HG03175 (cell line): ENCODE data around the gene POU2AF1.

ENCODE experiments used
- ATAC-seq: cut with Tn5 transposase; IDR thresholded peaks from one replicate; pipeline ENCODE4 v1.9.1; 2021; ENCODE audit warnings: mild to moderate bottlenecking, moderate library complexity; ENCODE audit not compliant: unreplicated experiment

Gene POU2AF1, protein sequence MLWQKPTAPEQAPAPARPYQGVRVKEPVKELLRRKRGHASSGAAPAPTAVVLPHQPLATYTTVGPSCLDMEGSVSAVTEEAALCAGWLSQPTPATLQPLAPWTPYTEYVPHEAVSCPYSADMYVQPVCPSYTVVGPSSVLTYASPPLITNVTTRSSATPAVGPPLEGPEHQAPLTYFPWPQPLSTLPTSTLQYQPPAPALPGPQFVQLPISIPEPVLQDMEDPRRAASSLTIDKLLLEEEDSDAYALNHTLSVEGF

DNA sequence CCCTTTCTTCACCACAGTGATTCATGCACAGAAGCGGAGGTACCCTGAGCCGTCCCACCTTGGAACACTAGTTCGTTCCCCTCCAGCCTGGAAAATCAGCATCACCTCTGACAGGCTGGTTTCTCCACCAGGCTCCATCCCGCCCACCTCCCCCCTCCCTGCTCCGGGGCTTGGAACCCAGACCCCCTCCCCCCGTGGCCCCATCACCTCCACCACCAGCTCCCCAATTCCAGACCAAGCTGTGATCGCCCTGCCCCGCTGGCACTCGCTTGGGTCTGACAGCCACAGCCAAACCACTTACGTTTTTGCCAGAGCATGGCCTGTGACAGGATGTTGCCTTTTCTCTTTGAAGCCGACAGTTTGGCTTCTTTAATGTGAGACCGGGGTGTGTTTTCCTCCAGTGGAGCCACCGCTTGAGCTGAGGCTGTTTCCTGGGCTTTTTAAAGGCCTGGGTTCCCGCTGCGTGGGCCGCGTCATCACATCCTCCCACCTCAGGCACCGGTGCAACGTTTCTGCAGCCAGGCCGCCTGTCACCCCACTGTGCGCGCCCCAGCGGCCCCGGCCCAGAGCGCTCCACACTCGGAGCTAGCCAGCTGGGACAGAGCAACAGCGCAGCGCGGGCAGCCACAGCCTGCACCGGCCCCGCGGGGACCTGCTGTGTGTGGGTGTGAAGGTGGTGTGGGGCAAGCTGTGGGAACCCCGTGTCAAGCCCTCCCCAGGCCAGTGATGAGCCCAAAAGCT is at the start of gene POU2AF1:
Gene POU2AF1, minus strand, starts transcription at position 415 of the 741 bp plus-strand sequence. Its CDS starts 98 bp downstream, at position 317.
- ATAC-seq: peak; percentile 76

DNA sequence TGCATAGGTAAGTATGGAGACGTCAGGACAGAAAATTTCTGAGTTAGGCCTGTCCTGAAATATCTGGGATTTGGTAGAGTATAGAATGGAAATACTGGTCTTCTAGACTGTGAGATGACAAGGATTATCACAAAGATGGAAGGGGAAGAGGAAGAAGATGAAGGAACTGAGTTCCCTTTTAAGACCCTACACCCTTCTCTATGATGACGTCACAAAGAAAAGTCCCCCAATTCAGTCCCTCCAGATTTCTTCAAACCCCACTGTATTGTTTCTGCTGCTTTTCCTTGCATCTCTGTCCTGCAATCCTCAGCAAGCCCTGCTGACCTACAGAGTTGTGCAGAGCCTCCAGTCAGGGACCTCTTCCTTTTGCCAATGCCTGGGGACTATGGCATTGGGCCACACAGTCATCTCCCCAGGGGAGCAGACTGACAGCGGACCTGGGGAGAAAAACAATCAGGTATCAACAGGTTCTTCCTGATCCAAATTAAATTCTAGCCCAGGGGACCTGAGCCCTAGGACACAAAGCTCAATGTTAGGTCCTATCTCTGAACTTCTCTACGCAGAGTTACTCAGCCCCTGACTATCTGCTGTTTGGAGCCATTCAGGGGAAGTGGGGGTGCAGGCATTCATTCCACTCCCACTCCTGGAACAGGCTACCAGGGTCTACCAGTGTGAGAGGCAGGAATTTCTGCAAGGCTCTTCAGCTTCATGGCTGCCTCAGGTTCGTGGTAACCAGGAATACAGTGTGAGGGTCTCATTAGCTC is 49.2 kb upstream of the POU2AF1 start:
- no peak for ATAC-seq

DNA sequence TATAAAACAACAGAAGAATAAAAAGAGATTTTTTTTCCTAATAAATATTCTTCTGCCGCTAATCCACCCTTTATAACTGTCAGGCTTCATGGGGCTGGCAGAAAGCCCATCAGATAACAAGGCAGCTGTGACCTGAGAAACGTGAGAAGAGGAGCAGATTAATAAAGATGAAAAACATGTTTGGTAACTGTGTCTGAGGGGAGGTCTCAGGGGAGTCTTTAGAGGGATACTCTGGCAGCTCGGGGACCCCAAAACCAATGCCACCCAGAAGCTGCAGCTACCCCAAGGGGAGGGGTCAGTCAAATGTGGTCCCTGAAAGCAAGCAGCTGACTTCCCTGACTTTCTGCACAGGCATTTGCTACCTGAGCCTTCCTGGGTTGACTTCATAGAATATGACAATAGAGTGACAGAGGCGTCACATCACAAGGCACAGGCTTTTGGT is 48.4 kb upstream of the POU2AF1 start:
- no peak for ATAC-seq

DNA sequence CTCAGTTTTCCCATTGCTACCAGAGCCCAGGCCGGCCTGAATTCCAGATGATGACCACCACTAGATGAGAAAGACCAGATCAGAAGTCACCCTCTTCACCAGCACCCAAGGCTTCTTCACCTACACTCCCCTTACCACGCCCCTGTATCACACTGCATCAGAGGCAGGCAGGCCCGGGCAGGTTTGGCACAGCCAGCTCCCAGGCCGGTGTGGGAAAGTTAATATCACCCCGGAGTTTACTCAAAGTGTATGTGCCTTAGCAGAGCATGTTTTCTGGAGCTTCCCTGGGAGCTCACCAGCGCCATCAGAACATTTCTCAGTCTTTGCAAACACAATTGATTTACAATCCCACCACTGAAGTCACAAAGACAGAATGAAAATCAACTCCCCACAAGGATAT is 47.5 kb upstream of the POU2AF1 start:
- no peak for ATAC-seq

DNA sequence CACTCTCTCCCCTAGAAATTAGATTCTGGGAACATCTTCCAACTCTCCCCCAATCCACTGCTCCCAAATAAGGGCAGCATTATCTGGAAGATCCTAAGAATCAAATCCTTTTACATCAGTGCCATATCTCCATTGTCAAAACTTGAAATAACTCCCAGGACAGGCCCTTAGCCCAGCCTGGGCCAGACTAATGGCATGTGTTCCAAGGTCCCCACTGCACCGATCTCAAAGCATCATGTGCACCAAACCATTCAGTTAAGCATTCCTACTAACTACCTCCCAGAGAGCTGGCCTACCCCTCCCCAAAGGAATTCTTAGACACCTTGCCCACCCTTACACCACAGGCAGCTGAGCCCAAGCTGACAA is 44.2 kb upstream of the POU2AF1 start:
- peak; percentile 12 for ATAC-seq

GRCh38 chr11:111422494-111423249 is 43.6 kb upstream of the POU2AF1 start:
- peak; percentile 69 for ATAC-seq

GRCh38 chr11:111421251-111421650 is 42.2 kb upstream of the POU2AF1 start:
- ATAC-seq: no peak

GRCh38 chr11:111419641-111420327 is 40.7 kb upstream of the POU2AF1 start:
- no peak for ATAC-seq

DNA sequence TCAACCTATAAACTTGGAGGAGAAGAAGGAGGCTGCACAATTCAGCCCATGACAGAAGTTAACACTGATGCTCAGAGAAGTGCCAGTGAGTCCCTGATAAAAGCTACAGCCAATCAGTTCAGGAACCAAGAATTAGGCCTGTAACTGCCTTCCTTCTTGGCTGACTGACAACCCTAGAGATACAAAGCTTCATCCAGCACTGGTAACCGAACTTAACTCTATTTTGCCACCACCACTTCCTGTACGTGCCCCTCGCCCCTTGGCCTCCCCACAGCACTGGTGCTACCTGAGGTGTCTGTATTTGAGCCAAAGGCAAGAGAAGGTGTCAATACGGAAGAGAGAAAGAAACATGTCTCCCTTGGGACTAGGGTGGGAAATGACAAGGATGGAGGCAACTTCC is 40.1 kb upstream of the POU2AF1 start:
- ATAC-seq: no peak

DNA sequence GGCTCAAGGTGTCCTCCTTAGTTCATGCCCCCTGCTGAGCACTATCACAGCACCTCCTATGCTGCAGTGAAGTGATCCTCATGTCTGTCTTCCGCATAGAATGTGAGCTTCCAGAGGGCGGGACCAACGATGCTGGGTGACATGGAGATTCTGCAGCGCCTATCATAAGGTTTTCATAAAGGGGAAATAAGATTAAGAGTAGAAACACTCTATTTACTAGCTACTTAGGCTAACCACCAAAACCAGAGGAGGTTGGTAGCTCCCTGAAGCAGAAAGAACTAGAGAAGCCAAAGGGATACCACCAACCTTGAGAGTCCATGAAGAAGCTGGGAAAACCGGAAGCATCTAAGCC is 39.3 kb upstream of the POU2AF1 start:
- no peak for ATAC-seq

DNA sequence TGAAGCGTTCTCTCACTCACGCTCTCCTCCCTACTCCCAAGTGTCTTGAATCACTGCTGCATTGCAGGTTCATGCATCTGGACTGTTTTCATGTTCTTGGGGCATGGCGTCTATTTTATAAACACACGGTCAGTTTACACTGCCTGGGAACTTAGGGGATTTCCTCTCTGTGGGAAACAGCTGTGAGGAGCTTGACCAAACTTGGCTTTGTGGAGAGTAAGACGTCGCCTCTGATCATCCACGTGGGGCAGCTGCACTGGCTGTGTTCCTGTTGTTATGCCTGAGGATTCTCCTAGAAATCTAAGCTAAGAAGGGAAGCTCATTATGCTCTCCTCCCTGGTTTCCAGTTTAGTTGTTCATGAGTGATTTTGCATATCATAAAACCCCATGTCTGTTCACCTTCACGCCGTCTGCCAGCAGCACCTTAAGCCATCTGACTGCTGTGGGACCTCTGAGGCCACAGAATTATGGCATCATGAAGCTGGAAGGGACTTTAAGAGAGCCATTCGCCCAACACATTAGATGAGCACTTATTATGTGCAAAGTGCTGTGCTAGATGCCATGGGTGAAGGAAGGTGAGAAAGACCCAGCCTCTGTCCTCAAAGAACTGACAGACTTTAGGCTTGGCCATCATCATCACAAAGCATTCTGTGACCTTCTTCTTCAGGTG is 38.8 kb upstream of the POU2AF1 start:
- peak; percentile 27 for ATAC-seq

DNA sequence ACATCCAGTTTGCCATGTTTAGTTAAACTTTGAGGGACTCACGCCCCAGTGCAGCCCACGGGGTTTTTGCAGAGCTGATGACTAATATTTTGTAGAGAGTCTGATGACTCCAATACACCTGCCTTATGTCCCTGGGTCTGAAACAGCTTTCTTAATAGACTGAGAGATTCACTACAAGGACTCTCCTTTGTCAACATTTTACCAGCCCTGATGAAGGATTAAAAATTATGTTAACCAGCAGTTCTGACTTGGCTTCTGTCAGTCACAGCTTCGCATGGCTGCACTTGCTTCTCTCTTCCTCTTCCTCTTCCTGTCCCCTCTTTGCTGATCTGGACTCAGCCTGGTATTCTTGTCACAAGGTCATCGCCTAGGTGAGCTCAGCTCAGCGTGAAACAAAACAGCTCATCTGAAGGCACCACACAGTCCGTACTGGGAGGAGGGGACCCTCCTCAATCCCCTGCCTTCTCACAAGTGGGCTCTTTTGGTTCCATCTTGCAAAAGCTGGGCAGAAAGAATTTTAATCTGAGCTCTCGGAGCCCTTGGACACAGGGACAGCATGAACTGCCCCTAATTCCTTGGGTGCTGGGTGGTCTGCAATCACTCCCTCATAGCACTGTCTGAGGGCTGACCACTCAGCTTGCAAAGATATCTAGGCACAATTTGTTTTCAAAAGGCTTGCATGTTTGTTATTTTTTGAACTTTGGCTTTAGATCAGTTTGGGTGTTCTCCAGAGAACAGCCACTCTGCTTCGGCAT is 38.1 kb upstream of the POU2AF1 start:
- ATAC-seq: peak; percentile 78

- ATAC-seq: peak; percentile 4
Measured at GRCh38 chr11:111416231-111416960, 37.3 kb upstream of the POU2AF1 start.

DNA sequence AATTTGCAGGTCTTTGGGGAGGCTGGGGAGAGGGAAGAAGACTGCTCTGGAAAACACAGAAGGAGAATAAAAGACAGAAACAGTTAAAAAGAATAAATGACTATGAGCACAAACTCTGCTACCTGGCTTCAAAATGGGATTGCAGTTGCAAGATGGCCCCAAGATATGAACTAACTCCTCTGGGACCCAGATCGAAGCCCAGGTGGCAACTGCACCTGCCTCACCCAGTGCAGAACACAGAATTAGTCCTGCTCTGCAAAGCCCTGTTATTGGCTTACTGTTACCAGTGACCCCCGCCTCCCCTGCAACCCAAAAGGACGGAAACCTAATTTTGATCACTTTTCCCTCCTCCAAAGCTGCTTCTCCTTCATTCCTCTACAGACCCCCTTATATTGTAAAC is 35.9 kb upstream of the POU2AF1 start:
- ATAC-seq: no peak

- peak; percentile 12 for ATAC-seq
Measured at GRCh38 chr11:111414267-111414931, 35.3 kb upstream of the POU2AF1 start.

- ATAC-seq: no peak
Measured at GRCh38 chr11:111413849-111414248, 34.8 kb upstream of the POU2AF1 start.

DNA sequence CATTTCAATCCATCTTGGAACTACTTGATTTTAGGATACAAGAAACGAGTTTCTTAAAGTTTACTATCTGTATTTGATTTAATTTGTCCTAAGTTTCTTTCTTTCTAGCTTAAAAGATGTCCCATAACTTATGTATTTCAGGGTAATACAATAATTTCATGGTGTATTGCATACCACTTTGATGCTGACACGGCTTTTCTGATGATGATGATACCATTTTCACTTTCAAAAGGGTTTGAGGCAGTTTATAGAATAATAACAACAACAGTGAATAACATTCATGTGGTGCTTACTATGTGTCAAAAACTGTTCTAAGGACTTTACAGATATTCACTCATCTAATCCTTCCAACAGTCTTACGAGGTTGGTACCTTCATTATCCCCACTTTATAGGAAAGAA is 33.2 kb upstream of the POU2AF1 start:
- no peak for ATAC-seq

- no peak for ATAC-seq
Measured at GRCh38 chr11:111411456-111411855, 32.4 kb upstream of the POU2AF1 start.
